Natural killer cell (primary cell): ENCODE data around the gene HLA-DPB1. TPM values are rescaled to one million over a fixed set of nuclear protein-coding genes. Genes with fewer than 3 reads are reported as not detected.

Source experiments
- ATAC-seq, 3 donors: fragments of 150-1000 bp in 2 of 3; fragments of 200-7000 bp in 1 of 3; cut with Tn5 transposase; 1 replicate in 1 of 3; 2 replicates in 2 of 3; pipeline ENCODE4 v1.10.0; 2021; ENCODE audit warnings: mild to moderate bottlenecking in 2 of 3, moderate library complexity in 2 of 3
- DNase-seq, 2 donors: peaks; one replicate each; pipeline versions ENCODE4 v3.0.0 to v3.0.0-alpha.2; 2013 to 2021; ENCODE audit warnings: mixed read lengths in 1 of 2
- H3K27ac ChIP-seq: one replicate; pipeline ENCODE4 v1.5.1; 2013; ENCODE audit warnings: mild to moderate bottlenecking, low read length
- H3K27me3 ChIP-seq: one replicate; pipeline ENCODE4 v1.6.1; 2013; ENCODE audit warnings: low read length; ENCODE audit not compliant: control insufficient read depth, insufficient read depth
- H3K36me3 ChIP-seq: one replicate; pipeline ENCODE4 v1.6.1; 2013; ENCODE audit warnings: low read length; ENCODE audit not compliant: control insufficient read depth, insufficient read depth
- H3K4me1 ChIP-seq: one replicate; pipeline ENCODE4 v1.6.1; 2013; ENCODE audit warnings: low read length; ENCODE audit not compliant: control insufficient read depth, insufficient read depth
- H3K4me3 ChIP-seq: one replicate; pipeline ENCODE4 v1.5.1; 2013; ENCODE audit warnings: low read length
- H3K9me3 ChIP-seq: one replicate; pipeline ENCODE4 v1.6.1; 2013; ENCODE audit warnings: low read length; ENCODE audit not compliant: control insufficient read depth, insufficient read depth
- H3K27ac Mint-ChIP-seq, 2 donors: one replicate each; pipeline ENCODE4 v1.8.0; 2022; ENCODE audit warnings: mild to moderate bottlenecking in 2 of 2, mixed read lengths in 2 of 2, moderate library complexity in 1 of 2
- H3K27me3 Mint-ChIP-seq, 2 donors: one replicate each; pipeline ENCODE4 v1.8.0; 2022; ENCODE audit warnings: low read depth in 2 of 2, mixed read lengths in 2 of 2
- H3K36me3 Mint-ChIP-seq: one replicate; pipeline ENCODE4 v1.8.0; 2022; ENCODE audit warnings: mixed read lengths
- H3K4me1 Mint-ChIP-seq, 2 donors: one replicate each; pipeline ENCODE4 v1.8.0; 2022; ENCODE audit warnings: mixed read lengths in 2 of 2
- H3K4me3 Mint-ChIP-seq: one replicate; pipeline ENCODE4 v1.8.0; 2022; ENCODE audit warnings: mild to moderate bottlenecking, moderate library complexity, mixed read lengths
- H3K9me3 Mint-ChIP-seq, 2 donors: one replicate each; pipeline ENCODE4 v1.8.0; 2022; ENCODE audit warnings: mixed read lengths in 2 of 2
- WGBS: methylation state at CpG from one replicate; pipeline ENCODE4 v1.1.7; 2013; ENCODE audit warnings: missing lambda C conversion rate; ENCODE audit not compliant: insufficient coverage; 5-methylcytosine and 5-hydroxymethylcytosine counted together
- intact Hi-C: fragments of 100-400 bp; cut with micrococcal nuclease; formaldehyde crosslinking; loops from one replicate; pipeline ENCODE4 v1.14.2; 2022
- total RNA-seq, 4 donors: library from RNA; stranded (reverse); fragments of 120-200 nt in 1 of 4; gene quantifications; one replicate each; pipeline versions ENCODE4 v1.2.3 to v1.2.4, GENCODE V29; 2013 to 2022
- TF ChIP-seq, protein P1 (sequence below): fragments of 200-600 bp; IDR thresholded peaks from one replicate; pipeline ENCODE4 v1.8.0; 2022; ENCODE audit warnings: antibody characterized with exemption

The HLA-DPB1 gene
- total RNA-seq, 3 donors from 2014 or later (not counting 1 experiment from before 2014, with no cell fraction given) = 55.2 to 131 (median 77.1) TPM

DNA sequence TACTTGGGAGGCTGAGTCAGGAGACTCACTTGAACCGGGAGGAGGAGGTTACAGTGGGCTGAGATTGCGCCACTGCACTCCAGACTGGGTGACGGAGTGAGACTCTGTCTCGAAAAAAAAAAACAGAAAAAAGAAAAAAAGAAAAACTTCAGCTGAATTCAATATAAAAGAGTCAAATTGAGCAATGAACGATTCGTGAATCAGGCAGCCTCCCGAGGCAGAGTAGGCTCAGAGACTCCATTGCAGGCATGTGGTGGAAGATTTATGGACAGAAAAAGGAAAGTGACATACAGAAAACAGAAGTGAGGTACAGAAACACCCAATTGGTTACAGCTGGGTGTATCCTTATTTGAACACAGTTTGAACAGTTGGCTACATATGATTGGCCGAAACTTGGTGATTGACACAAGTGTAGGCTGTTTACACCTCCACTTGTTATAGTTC is 56.3 kb downstream of the HLA-DPB1 start:
- Histone ChIP-seq H3K36me3 (no peaks in the 10 kb centered on the region), H3K27ac (no peak overlapping the region), H3K9me3 (no peaks in the 10 kb centered on the region), H3K27me3 (no peaks in the 10 kb centered on the region), H3K4me3 (no peak overlapping the region), H3K4me1 (no peaks in the 10 kb centered on the region)
- 57% methylated on average over 8 of the region's 8 CpGs for WGBS
- Mint-ChIP-seq H3K27ac (no peak overlapping the region), H3K27me3 (peaks cover 0 to 9% of the 10 kb centered on the region in 2 donors), H3K9me3 (no peaks in the 10 kb centered on the region), H3K4me1 (no peaks in the 10 kb centered on the region), H3K4me3 (no peak overlapping the region), H3K36me3 (no peaks in the 10 kb centered on the region)
- DNase-seq (no peak), ATAC-seq (no peak)
- TF ChIP-seq, protein P1, sequence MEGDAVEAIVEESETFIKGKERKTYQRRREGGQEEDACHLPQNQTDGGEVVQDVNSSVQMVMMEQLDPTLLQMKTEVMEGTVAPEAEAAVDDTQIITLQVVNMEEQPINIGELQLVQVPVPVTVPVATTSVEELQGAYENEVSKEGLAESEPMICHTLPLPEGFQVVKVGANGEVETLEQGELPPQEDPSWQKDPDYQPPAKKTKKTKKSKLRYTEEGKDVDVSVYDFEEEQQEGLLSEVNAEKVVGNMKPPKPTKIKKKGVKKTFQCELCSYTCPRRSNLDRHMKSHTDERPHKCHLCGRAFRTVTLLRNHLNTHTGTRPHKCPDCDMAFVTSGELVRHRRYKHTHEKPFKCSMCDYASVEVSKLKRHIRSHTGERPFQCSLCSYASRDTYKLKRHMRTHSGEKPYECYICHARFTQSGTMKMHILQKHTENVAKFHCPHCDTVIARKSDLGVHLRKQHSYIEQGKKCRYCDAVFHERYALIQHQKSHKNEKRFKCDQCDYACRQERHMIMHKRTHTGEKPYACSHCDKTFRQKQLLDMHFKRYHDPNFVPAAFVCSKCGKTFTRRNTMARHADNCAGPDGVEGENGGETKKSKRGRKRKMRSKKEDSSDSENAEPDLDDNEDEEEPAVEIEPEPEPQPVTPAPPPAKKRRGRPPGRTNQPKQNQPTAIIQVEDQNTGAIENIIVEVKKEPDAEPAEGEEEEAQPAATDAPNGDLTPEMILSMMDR = no peak
- intact Hi-C loops = no loop called here

DNA sequence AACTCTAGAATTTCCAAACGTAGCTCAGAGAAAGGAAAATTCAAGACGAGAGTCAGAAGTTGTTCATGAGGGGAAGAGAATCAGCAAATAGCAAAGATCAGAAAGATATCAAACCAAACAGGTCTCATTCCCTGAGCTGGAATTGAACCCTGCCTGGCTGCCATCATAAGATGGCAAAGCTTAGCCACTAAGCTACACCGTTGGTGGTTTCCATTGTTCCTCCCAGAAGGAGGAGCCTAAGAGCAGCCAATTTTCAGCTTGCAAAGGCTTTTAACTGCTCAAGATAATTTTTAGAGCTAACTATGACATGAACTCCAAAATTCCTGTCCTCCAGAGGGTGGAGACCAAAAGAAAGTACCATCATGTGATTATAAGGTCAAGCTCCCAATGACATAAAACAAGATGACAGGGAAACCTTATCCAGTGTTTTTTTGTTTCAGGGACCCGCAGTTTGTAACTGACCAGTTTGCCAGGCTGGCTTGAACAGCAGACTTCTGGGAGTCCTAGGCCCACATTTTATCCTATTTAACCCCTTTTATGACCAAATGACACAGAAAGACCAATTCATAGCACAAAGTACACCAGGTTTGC is 60.6 kb downstream of the HLA-DPB1 start:
- no peak overlapping the region for H3K4me3 ChIP-seq
- Mint-ChIP-seq H3K4me3 (no peak overlapping the region), H3K9me3 (no peaks in the 10 kb centered on the region), H3K36me3 (no peaks in the 10 kb centered on the region), H3K27me3 (peaks cover 7% of the 10 kb centered on the region in 2 donors), H3K4me1 (peaks cover 3 to 4% of the 10 kb centered on the region in 2 donors), H3K27ac (no peak overlapping the region)
- no peak for ATAC-seq
- no peaks in the 10 kb centered on the region for H3K4me1 ChIP-seq
- no peaks in the 10 kb centered on the region for H3K27me3 ChIP-seq
- H3K9me3 ChIP-seq = no peaks in the 10 kb centered on the region
- H3K36me3 ChIP-seq = no peaks in the 10 kb centered on the region
- intact Hi-C loops = no loop called here
- no peak overlapping the region for H3K27ac ChIP-seq
- no peak for DNase-seq
- TF ChIP-seq, protein P1 = no peak
- WGBS = 46% methylated on average over 4 of the region's 4 CpGs

Other genes starting within 250 kb of the HLA-DPB1 start
- 100 to 1,000 TPM; 162 to 221 (median 209) TPM for gene TAP2, start 237.3 kb upstream of the HLA-DPB1 start, total RNA-seq
- gene PSMB8, start 231.9 kb upstream of the HLA-DPB1 start, total RNA-seq = 100 to 1,000 TPM; 160 to 170 (median 161) TPM
- gene TAP1, start 222.3 kb upstream of the HLA-DPB1 start, total RNA-seq = 100 to 1,000 TPM; 134 to 193 (median 179) TPM
- gene PSMB9, start 221.8 kb upstream of the HLA-DPB1 start, total RNA-seq = 100 to 1,000 TPM; 112 to 190 (median 182) TPM
- gene HLA-DMB, start 135.0 kb upstream of the HLA-DPB1 start, total RNA-seq = 10 to 100 TPM; 19.5 to 28.1 (median 23.0) TPM
- gene HLA-DMA, start 122.9 kb upstream of the HLA-DPB1 start, total RNA-seq = 10 to 100 TPM; 39.2 to 57.5 (median 48.1) TPM
- 100 to 1,000 TPM; 653 to 886 (median 714) TPM for gene BRD2, start 107.4 kb upstream of the HLA-DPB1 start, total RNA-seq
- 1 to 10 TPM; 1.2 to 4.3 (median 3.6) TPM for gene HLA-DOA, start 66.4 kb upstream of the HLA-DPB1 start, total RNA-seq
- 100 to 1,000 TPM in 1 of 3 donors, 10 to 100 TPM in 2; 43.1 to 135 (median 73.5) TPM for gene HLA-DPA1, start 2.3 kb upstream of the HLA-DPB1 start, total RNA-seq
- 1 to 10 TPM in 1 of 3 donors, under 1 TPM in 2; 0.93 to 2.0 (median 0.94) TPM for gene COL11A2, start 116.5 kb downstream of the HLA-DPB1 start, total RNA-seq
- gene RXRB, start 124.7 kb downstream of the HLA-DPB1 start, total RNA-seq = 10 to 100 TPM; 72.3 to 96.4 (median 73.9) TPM
- gene SLC39A7, start 124.9 kb downstream of the HLA-DPB1 start, total RNA-seq = 10 to 100 TPM; 38.9 to 45.7 (median 45.6) TPM
- gene HSD17B8, start 128.7 kb downstream of the HLA-DPB1 start, total RNA-seq = 1 to 10 TPM; 5.4 to 7.7 (median 6.8) TPM
- gene RING1, start 132.5 kb downstream of the HLA-DPB1 start, total RNA-seq = 10 to 100 TPM; 34.5 to 40.3 (median 36.5) TPM
- gene VPS52, start 195.9 kb downstream of the HLA-DPB1 start, total RNA-seq = 100 to 1,000 TPM in 1 of 3 donors, 10 to 100 TPM in 2; 98.0 to 112 (median 99.4) TPM
- 1,000 to 10,000 TPM; 1,182 to 1,707 (median 1,500) TPM for gene RPS18, start 196.1 kb downstream of the HLA-DPB1 start, total RNA-seq
- gene B3GALT4, start 201.1 kb downstream of the HLA-DPB1 start, total RNA-seq = 10 to 100 TPM; 22.7 to 24.1 (median 23.1) TPM
- gene WDR46, start 213.2 kb downstream of the HLA-DPB1 start, total RNA-seq = 10 to 100 TPM; 33.6 to 56.3 (median 47.0) TPM
- gene PFDN6, start 213.6 kb downstream of the HLA-DPB1 start, total RNA-seq = 10 to 100 TPM; 19.2 to 26.5 (median 22.7) TPM
- gene RGL2, start 223.0 kb downstream of the HLA-DPB1 start, total RNA-seq = 10 to 100 TPM; 80.7 to 91.4 (median 84.9) TPM
- 100 to 1,000 TPM; 404 to 457 (median 446) TPM for gene TAPBP, start 238.1 kb downstream of the HLA-DPB1 start, total RNA-seq
- gene ZBTB22, start 241.8 kb downstream of the HLA-DPB1 start, total RNA-seq = 10 to 100 TPM; 20.4 to 34.0 (median 25.9) TPM
- gene DAXX, start 247.0 kb downstream of the HLA-DPB1 start, total RNA-seq = 10 to 100 TPM; 50.7 to 76.7 (median 51.6) TPM